ENCODE results near the gene MED29. TPM values are rescaled to one million over a fixed set of nuclear protein-coding genes. Genes with fewer than 3 reads are reported as not detected.

MED29 gene
- total and polyA plus RNA-seq, 2 of the 13 experiments (the other 11 are each of a cell fraction or from before 2014, with no cell fraction given): 14.0 to 19.7 TPM

- TF ChIP-seq ZBTB43 (CRISPR knock-in tag; conservative IDR thresholded peaks at IDR 0.05) (peak; percentile 48; the same call in 1 of the 2 replicates), ZNF121 (CRISPR knock-in tag; IDR thresholded peaks at IDR 0.05) (peak; percentile 35; the same call in 1 of the 2 replicates), NPAS2 (CRISPR knock-in tag; IDR thresholded peaks at IDR 0.05; ENCODE audit: borderline replicate concordance) (no peak), ZNF747 (CRISPR knock-in tag; IDR thresholded peaks at IDR 0.05; ENCODE audit: borderline replicate concordance) (peak; percentile 92), ZFYVE20 (CRISPR knock-in tag; IDR thresholded peaks at IDR 0.05; ENCODE audit: borderline replicate concordance, low read depth) (peak; percentile 83), ZNF782 (CRISPR knock-in tag; IDR thresholded peaks at IDR 0.05; ENCODE audit: borderline replicate concordance) (peak; percentile 86; the same call in 1 of the 2 replicates), ZNF816 (CRISPR knock-in tag; IDR thresholded peaks at IDR 0.05; ENCODE audit: borderline replicate concordance) (peak; percentile 70; the same call in 1 of the 2 replicates), RNF2 (conservative IDR thresholded peaks at IDR 0.05; ENCODE audit: low read depth) (peak; percentile 62), BATF2 (CRISPR knock-in tag; IDR thresholded peaks at IDR 0.05) (no peak), NKX3-1 (CRISPR knock-in tag; IDR thresholded peaks at IDR 0.05) (no peak), TARDBP (CRISPR knock-in tag; IDR thresholded peaks at IDR 0.05) (peak; percentile 92), ZNF512B (CRISPR knock-in tag; IDR thresholded peaks at IDR 0.05; ENCODE audit: borderline replicate concordance) (no peak), AGO2 (optimal IDR thresholded peaks at IDR 0.05; ENCODE audit: low read depth, low read length) (peak; percentile 92), SYNCRIP (IDR thresholded peaks at IDR 0.05; ENCODE audit: insufficient read depth, low read depth, low read length) (no peak), ZNF3 (CRISPR knock-in tag; IDR thresholded peaks at IDR 0.05) (0 out of 2 replicates have a peak, but pooled peaks have one; percentile 24), ELF3 (CRISPR knock-in tag; IDR thresholded peaks at IDR 0.05) (peak; percentile 84), PRDM4 (CRISPR knock-in tag; IDR thresholded peaks at IDR 0.05; ENCODE audit: borderline replicate concordance) (no peak), PRPF4 (IDR thresholded peaks at IDR 0.05; ENCODE audit: low read depth, low read length, poor library complexity, severe bottlenecking) (no peak), ZNF501 (CRISPR knock-in tag; IDR thresholded peaks at IDR 0.05) (peak; percentile 98), NFYB (CRISPR knock-in tag; IDR thresholded peaks at IDR 0.05) (0 out of 2 replicates have a peak, but pooled peaks have one; percentile 49), ZNF274 (CRISPR knock-in tag; IDR thresholded peaks at IDR 0.05) (peak; percentile 37; the same call in 1 of the 2 replicates)
Observed at GRCh38 chr19:39435499-39436349, 44.5 kb downstream of the MED29 start, which contains the start of gene RPS16 (continued).

Data from HepG2 (cell line).